Hepatocyte (in vitro differentiated cells): ENCODE data around the gene HCLS1. TPM values are rescaled to one million over a fixed set of nuclear protein-coding genes. Genes with fewer than 3 reads are reported as not detected.

Experiments used
- DNase-seq: peaks from one replicate; pipeline ENCODE4 v3.0.0-alpha.2; 2016; ENCODE audit warnings: low spot score
- H2AFZ ChIP-seq: fragments of 200-600 bp; sonication (generic); 2 replicates; pipeline ENCODE4 v1.6.0; 2016; ENCODE audit warnings: antibody characterized with exemption, mild to moderate bottlenecking
- H3K27ac ChIP-seq: fragments of 200-600 bp; sonication (generic); 2 replicates; pipeline ENCODE4 v1.5.1; 2016; ENCODE audit warnings: mild to moderate bottlenecking
- H3K27me3 ChIP-seq: fragments of 200-600 bp; sonication (generic); 2 replicates; pipeline ENCODE4 v1.6.1; 2016
- H3K36me3 ChIP-seq: fragments of 200-600 bp; sonication (generic); replicated peaks from 2 replicates; pipeline ENCODE4 v1.5.1; 2016; ENCODE audit warnings: low read depth; ENCODE audit not compliant: insufficient read depth
- H3K4me1 ChIP-seq: fragments of 200-600 bp; sonication (generic); 2 replicates; pipeline ENCODE4 v1.5.1; 2016; ENCODE audit warnings: mild to moderate bottlenecking, moderate library complexity; ENCODE audit not compliant: insufficient read depth
- H3K4me2 ChIP-seq: fragments of 200-600 bp; sonication (generic); 2 replicates; pipeline ENCODE4 v1.6.0; 2016
- H3K4me3 ChIP-seq: fragments of 200-600 bp; sonication (generic); 2 replicates; pipeline ENCODE4 v1.5.1; 2016; ENCODE audit warnings: mild to moderate bottlenecking
- H3K79me2 ChIP-seq: fragments of 200-600 bp; sonication (generic); 2 replicates; pipeline ENCODE4 v1.6.0; 2017; ENCODE audit warnings: mild to moderate bottlenecking
- H3K9me2 ChIP-seq: fragments of 200-600 bp; sonication (generic); replicated peaks from 2 replicates; pipeline ENCODE4 v1.6.0; 2017; ENCODE audit warnings: mild to moderate bottlenecking; ENCODE audit not compliant: insufficient read depth
- H3K9me3 ChIP-seq: fragments of 200-600 bp; sonication (generic); 2 replicates; pipeline ENCODE4 v1.5.1; 2016; ENCODE audit warnings: low read depth, mild to moderate bottlenecking
- H4K20me1 ChIP-seq: fragments of 200-600 bp; sonication (generic); 2 replicates; pipeline ENCODE4 v1.6.0; 2016; ENCODE audit warnings: mild to moderate bottlenecking; ENCODE audit not compliant: insufficient read depth, poor library complexity, severe bottlenecking
- EZH2 ChIP-seq: fragments of 200-600 bp; sonication (generic); IDR thresholded peaks from 2 replicates; pipeline ENCODE4 v1.6.1; 2016; ENCODE audit warnings: antibody characterized with exemption, mild to moderate bottlenecking, borderline replicate concordance
- EZH2phosphoT487 ChIP-seq: fragments of 200-600 bp; sonication (generic); IDR thresholded peaks from one replicate; pipeline ENCODE4 v1.6.1; 2018; ENCODE audit warnings: antibody characterized with exemption, mild to moderate bottlenecking, low read depth, moderate library complexity; ENCODE audit not compliant: unreplicated experiment, severe bottlenecking
- WGBS: methylation state at CpG from one replicate; pipeline ENCODE4 v1.1.6; 2016; ENCODE audit warnings: low lambda C conversion rate; ENCODE audit errors: missing lambda C conversion rate; 5-methylcytosine and 5-hydroxymethylcytosine counted together
- polyA plus RNA-seq: library from polyadenylated mRNA; unstranded; fragments of >200 nt; fragmentation: Nextera tagmentation; extraction: Ambion mirVana; gene quantifications from 2 replicates; pipeline ENCODE4 v1.2.1, GENCODE V29; 2016
- total RNA-seq: library from RNA; depleted of rRNA; stranded (reverse); fragments of >200 nt; gene quantifications from 2 replicates; pipeline ENCODE4 v1.2.3, GENCODE V29; 2014
- TF ChIP-seq, protein P1 (sequence below): fragments of 200-600 bp; sonication (generic); IDR thresholded peaks from 2 replicates; pipeline ENCODE4 v1.5.1; 2016; ENCODE audit warnings: antibody characterized with exemption, mild to moderate bottlenecking; ENCODE audit not compliant: poor library complexity

The HCLS1 gene
- total and polyA plus RNA-seq, 2 experiments from 2014 or later = 1.3 TPM; not detected in 1

DNA sequence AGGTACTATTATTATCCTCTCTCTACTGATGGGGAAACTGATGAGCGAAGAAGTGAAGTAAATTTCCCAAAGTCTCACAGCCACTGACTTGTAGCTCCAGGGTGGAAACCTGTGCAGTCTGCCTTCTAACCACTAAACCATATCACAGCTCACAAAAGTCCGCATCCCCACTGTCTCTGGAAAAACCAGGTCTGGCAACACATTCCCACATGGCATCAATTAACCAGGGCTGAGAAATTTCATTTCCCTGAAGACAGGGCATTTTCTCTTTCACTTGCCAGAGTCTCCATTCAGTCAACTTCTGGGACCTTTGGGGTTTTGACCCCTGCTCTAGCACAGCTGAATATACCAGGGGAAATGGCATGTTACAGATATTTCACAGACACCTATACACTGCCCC lies 41.0 kb downstream of the HCLS1 start:
- H2AFZ ChIP-seq = no peak overlapping the region
- no peaks in the 10 kb centered on the region for H3K36me3 ChIP-seq
- no peak overlapping the region for H3K4me3 ChIP-seq
- H3K9me3 ChIP-seq = no peaks in the 10 kb centered on the region
- no peaks in the 10 kb centered on the region for H3K79me2 ChIP-seq
- no peak overlapping the region for H3K4me2 ChIP-seq
- no peaks in the 10 kb centered on the region for H3K4me1 ChIP-seq
- no peaks in the 10 kb centered on the region for H3K27me3 ChIP-seq
- no peak for TF ChIP-seq EZH2phosphoT487
- TF ChIP-seq, protein P1, sequence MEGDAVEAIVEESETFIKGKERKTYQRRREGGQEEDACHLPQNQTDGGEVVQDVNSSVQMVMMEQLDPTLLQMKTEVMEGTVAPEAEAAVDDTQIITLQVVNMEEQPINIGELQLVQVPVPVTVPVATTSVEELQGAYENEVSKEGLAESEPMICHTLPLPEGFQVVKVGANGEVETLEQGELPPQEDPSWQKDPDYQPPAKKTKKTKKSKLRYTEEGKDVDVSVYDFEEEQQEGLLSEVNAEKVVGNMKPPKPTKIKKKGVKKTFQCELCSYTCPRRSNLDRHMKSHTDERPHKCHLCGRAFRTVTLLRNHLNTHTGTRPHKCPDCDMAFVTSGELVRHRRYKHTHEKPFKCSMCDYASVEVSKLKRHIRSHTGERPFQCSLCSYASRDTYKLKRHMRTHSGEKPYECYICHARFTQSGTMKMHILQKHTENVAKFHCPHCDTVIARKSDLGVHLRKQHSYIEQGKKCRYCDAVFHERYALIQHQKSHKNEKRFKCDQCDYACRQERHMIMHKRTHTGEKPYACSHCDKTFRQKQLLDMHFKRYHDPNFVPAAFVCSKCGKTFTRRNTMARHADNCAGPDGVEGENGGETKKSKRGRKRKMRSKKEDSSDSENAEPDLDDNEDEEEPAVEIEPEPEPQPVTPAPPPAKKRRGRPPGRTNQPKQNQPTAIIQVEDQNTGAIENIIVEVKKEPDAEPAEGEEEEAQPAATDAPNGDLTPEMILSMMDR = no peak
- no peak for TF ChIP-seq EZH2
- DNase-seq = no peak
- H4K20me1 ChIP-seq = no peaks in the 10 kb centered on the region
- no peaks in the 10 kb centered on the region for H3K9me2 ChIP-seq
- 77% methylated on average over 2 of the region's 2 CpGs for WGBS
- no peak overlapping the region for H3K27ac ChIP-seq

DNA sequence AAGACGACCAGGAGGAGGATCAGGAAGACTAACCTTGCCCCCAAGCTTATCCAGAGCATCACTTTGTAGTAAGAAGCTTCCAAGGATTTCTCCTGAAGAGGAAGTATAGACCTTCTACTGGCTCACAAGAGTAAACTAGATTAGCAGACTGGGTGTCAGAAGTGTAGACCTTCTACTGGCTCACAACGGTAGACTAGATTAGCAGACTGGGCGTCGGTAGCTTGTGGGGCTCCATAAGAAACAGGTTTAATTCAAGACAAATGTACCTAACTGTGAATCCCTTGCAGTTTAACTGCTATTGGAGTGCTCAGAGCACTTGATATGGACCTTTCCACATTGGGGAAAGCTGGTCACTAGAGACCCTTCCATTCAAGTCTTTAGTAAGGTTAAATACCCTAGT lies 54.6 kb downstream of the HCLS1 start:
- 91% methylated on average over 4 of the region's 4 CpGs for WGBS
- Histone ChIP-seq H3K4me3 (no peak overlapping the region), H3K4me1 (no peaks in the 10 kb centered on the region), H2AFZ (no peak overlapping the region), H3K27ac (no peak overlapping the region), H3K9me2 (no peaks in the 10 kb centered on the region), H4K20me1 (no peaks in the 10 kb centered on the region), H3K4me2 (no peak overlapping the region), H3K79me2 (no peaks in the 10 kb centered on the region), H3K9me3 (no peaks in the 10 kb centered on the region), H3K36me3 (no peaks in the 10 kb centered on the region), H3K27me3 (no peaks in the 10 kb centered on the region)
- no peak for DNase-seq
- TF ChIP-seq EZH2 (no peak), EZH2phosphoT487 (no peak)
- TF ChIP-seq, protein P1 = no peak

DNA sequence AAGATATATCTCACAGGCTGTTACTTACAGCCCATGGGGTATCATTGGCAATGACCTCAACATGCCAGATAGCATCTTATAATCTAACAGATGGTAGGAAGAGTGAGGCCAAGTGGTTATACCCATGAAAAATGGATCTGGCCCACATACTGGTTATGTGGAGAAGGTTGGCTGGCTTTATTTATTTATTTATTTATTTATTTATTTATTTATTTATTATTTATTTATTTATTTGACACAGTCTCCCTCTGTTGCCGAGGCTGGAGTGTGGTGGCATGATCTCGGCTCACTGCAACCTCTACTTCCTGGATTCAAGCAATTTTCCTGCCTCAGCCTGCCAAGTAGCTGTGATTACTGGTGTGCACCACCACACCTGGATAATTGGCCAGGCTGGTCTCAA lies 55.9 kb downstream of the HCLS1 start:
- 94% methylated on average over 2 of the region's 2 CpGs for WGBS
- H3K36me3 ChIP-seq = no peaks in the 10 kb centered on the region

More for the DNA sequence above, 55.9 kb downstream of the HCLS1 start:
- H3K9me3 ChIP-seq = no peaks in the 10 kb centered on the region
- no peak overlapping the region for H3K27ac ChIP-seq
- H3K9me2 ChIP-seq = no peaks in the 10 kb centered on the region
- H4K20me1 ChIP-seq = no peaks in the 10 kb centered on the region
- TF ChIP-seq EZH2 = no peak
- TF ChIP-seq EZH2phosphoT487 = no peak
- TF ChIP-seq, protein P1 = no peak
- no peaks in the 10 kb centered on the region for H3K27me3 ChIP-seq
- no peak overlapping the region for H3K4me2 ChIP-seq
- H3K79me2 ChIP-seq = no peaks in the 10 kb centered on the region
- H2AFZ ChIP-seq = no peak overlapping the region
- H3K4me3 ChIP-seq = no peak overlapping the region
- H3K4me1 ChIP-seq = no peaks in the 10 kb centered on the region
- DNase-seq = no peak
